Dermis microvascular lymphatic vessel endothelial cell (primary cell): ENCODE measurements around the gene ADGRG3. TPM values are rescaled to one million over a fixed set of nuclear protein-coding genes. Genes with fewer than 3 reads are reported as not detected.
"Not testable (repeated sequence)": the region's sequence is repeated elsewhere in the genome, so short reads cannot be mapped to it uniquely, and the experiment has no call there.

ENCODE experiments used
- DNase-seq, 2 donors: peaks; one replicate each; pipeline versions ENCODE4 v3.0.0 to v3.0.0-alpha.2; 2010; ENCODE audit warnings: low read depth in 2 of 2
- total RNA-seq: library from RNA; depleted of rRNA; stranded (reverse); fragments of >200 nt; gene quantifications from 2 replicates; pipeline ENCODE4 v1.2.1, GENCODE V29; 2014

The ADGRG3 gene
- total RNA-seq, 1 donor from 2014 or later = 1.3 TPM

- DNase-seq = not testable (repeated sequence)
Observed at GRCh38 chr16:57712569-57712968, 44.5 kb downstream of the ADGRG3 start.

- no peak for DNase-seq
Observed at GRCh38 chr16:57713596-57713995, 45.5 kb downstream of the ADGRG3 start.

GRCh38 chr16:57714047-57714446 is 45.9 kb downstream of the ADGRG3 start:
- no peak for DNase-seq

- peak; percentile 55 to 69 for DNase-seq
Observed at GRCh38 chr16:57720142-57720575, 52.1 kb downstream of the ADGRG3 start.

- no peak for DNase-seq
Observed at GRCh38 chr16:57721356-57722209, 53.5 kb downstream of the ADGRG3 start.

- DNase-seq = no peak
Observed at GRCh38 chr16:57722210-57722499, 54.0 kb downstream of the ADGRG3 start.

GRCh38 chr16:57722651-57723050 is 54.5 kb downstream of the ADGRG3 start:
- no peak for DNase-seq

GRCh38 chr16:57723170-57723569 is 55.1 kb downstream of the ADGRG3 start:
- peak in 1 of 2 donors; percentile 19 for DNase-seq

- no peak for DNase-seq
Observed at GRCh38 chr16:57724531-57724930, 56.4 kb downstream of the ADGRG3 start.

GRCh38 chr16:57725151-57725550 is 57.0 kb downstream of the ADGRG3 start:
- DNase-seq = no peak

GRCh38 chr16:57725554-57725953 is 57.4 kb downstream of the ADGRG3 start:
- peak in 1 of 2 donors; percentile 11 for DNase-seq

- DNase-seq = no peak
Observed at GRCh38 chr16:57725976-57726375, 57.9 kb downstream of the ADGRG3 start.

GRCh38 chr16:57726433-57726947 is 58.4 kb downstream of the ADGRG3 start:
- no peak for DNase-seq

- DNase-seq = no peak
Observed at GRCh38 chr16:57727610-57728009, 59.5 kb downstream of the ADGRG3 start.

GRCh38 chr16:57728336-57729181 is 60.5 kb downstream of the ADGRG3 start:
- DNase-seq = no peak

- no peak for DNase-seq
Observed at GRCh38 chr16:57729182-57729484, 61.0 kb downstream of the ADGRG3 start.

- not testable (repeated sequence) for DNase-seq
Observed at GRCh38 chr16:57729852-57730251, 61.7 kb downstream of the ADGRG3 start.

GRCh38 chr16:57730771-57731730 is 62.9 kb downstream of the ADGRG3 start:
- DNase-seq = no peak

- no peak for DNase-seq
Observed at GRCh38 chr16:57732037-57732436, 63.9 kb downstream of the ADGRG3 start.

- DNase-seq = no peak
Observed at GRCh38 chr16:57732714-57733113, 64.6 kb downstream of the ADGRG3 start.

GRCh38 chr16:57734308-57734924 is 66.3 kb downstream of the ADGRG3 start:
- no peak for DNase-seq
